GM18870 (cell line): ENCODE results near the gene SCAMP2.
A peak's percentile ranks its signal among the peaks of the same experiment; 100 is the strongest.

Source experiments
- ATAC-seq: cut with Tn5 transposase; IDR thresholded peaks from one replicate; pipeline ENCODE4 v1.9.1; 2021; ENCODE audit warnings: moderate library complexity; ENCODE audit not compliant: unreplicated experiment

The SCAMP2 gene

DNA sequence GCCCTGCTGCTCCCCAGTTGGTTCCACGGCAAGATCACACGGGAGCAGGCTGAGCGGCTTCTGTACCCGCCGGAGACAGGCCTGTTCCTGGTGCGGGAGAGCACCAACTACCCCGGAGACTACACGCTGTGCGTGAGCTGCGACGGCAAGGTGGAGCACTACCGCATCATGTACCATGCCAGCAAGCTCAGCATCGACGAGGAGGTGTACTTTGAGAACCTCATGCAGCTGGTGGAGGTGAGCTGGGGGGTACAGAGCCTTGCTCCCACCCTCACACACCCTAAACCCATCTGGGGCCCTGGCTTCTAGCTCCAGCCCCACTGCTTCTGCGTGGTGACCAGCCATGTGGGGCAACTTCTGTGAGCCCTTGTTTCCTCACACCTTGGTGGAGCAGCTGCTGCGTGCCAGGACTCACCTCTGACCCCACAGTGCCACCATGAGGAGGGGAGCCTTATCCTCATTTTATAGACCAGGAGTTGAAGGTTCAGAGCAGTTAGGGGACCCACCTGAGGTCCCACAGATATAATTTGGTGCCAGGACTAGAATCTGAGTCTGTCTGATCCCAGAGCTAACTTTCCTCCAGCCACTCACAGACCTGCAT is 73.8 kb downstream of the SCAMP2 start:
- ATAC-seq: peak; percentile 13

DNA sequence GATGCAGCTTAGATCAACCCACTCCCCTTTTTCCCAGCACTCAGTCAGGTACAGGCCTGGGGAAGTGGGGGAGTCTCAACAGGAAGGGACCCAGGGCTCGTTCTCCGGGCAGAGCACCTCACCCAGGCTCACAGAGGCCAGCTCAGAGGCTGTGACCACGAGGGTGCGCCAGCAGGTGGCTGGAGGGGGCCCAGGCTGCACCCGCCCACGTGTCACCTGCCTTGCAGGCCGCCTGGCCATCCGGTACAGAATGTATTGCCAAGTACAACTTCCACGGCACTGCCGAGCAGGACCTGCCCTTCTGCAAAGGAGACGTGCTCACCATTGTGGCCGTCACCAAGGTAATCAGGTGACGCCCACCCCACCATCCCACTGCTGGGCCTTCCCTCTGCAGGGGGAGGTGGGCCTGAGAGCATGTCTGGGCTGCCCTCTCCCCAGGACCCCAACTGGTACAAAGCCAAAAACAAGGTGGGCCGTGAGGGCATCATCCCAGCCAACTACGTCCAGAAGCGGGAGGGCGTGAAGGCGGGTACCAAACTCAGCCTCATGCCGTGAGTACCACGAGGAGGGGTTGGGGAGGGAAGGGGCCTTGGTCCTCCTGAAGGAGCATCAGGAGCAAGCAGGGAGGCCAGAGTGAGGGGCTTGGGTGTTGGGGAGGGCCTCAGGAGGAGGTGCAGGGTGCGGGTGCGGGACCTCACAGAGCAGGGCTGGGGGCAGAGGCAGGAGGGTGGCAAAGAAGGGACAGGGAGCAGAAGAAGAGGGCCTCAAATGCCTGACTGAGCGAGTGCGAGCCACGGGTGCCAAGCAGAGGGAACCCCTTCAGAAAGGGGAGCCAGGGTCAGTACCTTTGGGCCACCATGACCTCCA is 74.5 kb downstream of the SCAMP2 start:
- no peak for ATAC-seq

- ATAC-seq: no peak
These were observed 77.1 kb downstream of the SCAMP2 start for GRCh38 chr15:74795966-74796625.

DNA sequence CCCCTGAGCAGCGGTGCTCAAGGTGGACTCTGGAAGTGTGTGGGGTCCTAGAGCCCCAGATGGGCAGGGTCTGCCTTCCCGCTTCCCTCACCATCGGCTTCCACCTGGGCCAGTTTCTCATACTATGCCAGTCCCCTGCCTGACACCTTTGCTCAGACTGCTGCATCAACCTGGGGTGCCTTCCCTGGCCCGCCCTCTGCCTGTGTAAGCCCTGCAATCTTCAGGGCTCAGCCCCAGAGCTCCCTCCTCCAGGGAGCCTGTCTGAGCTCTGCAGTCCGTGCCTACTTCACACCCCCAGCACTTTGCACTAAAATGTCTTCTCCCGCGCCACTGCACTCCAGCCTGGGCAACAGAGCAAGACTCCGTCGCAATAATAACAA is 78.2 kb downstream of the SCAMP2 start:
- no peak for ATAC-seq

GRCh38 chr15:74794248-74794969 is 78.8 kb downstream of the SCAMP2 start:
- no peak for ATAC-seq
